Measurements from ENCODE around the gene METTL26. TPM values are rescaled to one million over a fixed set of nuclear protein-coding genes. Genes with fewer than 3 reads are reported as not detected.

The METTL26 gene
- total RNA-seq, 4 donors from 2014 or later = 32.6 to 91.8 (median 86.7) TPM

DNA sequence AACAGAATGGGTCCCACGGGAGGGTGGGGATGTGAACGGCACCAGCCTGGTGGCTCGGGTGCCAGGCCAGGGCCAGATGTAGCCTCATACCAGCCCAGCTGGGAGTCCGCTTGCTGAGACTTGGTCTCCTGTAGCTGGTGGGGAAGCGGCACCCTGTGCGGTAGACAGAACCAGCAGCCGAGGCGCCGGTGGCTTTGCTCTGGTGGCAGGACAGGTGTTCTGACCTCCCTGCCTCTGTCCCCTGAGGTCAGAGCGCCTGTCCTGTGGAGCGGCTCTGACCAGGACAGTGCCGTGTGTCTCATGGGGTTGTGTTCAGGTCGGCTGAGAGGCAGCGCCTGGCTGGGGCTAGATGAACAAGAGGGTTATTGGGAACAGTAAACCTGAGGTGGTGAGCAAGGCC lies 26.1 kb downstream of the METTL26 start:
- Histone ChIP-seq H3K9me3 (no peaks in the 10 kb centered on the region), H3K27ac (peak overlapping the region in 2 of 4 donors; percentile 31 to 43), H3K27me3 (no peaks in the 10 kb centered on the region), H3K36me3 (no peaks in the 10 kb centered on the region), H3K4me1 (peaks cover 0 to 17% (median 11%) of the 10 kb centered on the region in 4 donors), H3K4me3 (no peak overlapping the region)
- no peak for DNase-seq
- in situ Hi-C loops (cut with MboI; ENCODE audit: low pct_ligation_motif_present in 1 of 4, low pct_unique_long_range_greater_than_20kb in 1 of 4, low sequenced_read_pairs in 3 of 4) = loop anchor here in 1 of 4 donors (25.0 kb wide), 1 partner anchor 98 kb away; no protein-coding TSS in a partner anchor
- TF ChIP-seq POLR2A (IDR thresholded peaks at IDR 0.05) (no peak), POLR2AphosphoS5 (IDR thresholded peaks at IDR 0.05) (no peak), EP300 (IDR thresholded peaks at IDR 0.05; ENCODE audit: low read depth) (no peak)
- TF ChIP-seq, protein P1, sequence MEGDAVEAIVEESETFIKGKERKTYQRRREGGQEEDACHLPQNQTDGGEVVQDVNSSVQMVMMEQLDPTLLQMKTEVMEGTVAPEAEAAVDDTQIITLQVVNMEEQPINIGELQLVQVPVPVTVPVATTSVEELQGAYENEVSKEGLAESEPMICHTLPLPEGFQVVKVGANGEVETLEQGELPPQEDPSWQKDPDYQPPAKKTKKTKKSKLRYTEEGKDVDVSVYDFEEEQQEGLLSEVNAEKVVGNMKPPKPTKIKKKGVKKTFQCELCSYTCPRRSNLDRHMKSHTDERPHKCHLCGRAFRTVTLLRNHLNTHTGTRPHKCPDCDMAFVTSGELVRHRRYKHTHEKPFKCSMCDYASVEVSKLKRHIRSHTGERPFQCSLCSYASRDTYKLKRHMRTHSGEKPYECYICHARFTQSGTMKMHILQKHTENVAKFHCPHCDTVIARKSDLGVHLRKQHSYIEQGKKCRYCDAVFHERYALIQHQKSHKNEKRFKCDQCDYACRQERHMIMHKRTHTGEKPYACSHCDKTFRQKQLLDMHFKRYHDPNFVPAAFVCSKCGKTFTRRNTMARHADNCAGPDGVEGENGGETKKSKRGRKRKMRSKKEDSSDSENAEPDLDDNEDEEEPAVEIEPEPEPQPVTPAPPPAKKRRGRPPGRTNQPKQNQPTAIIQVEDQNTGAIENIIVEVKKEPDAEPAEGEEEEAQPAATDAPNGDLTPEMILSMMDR (IDR thresholded peaks at IDR 0.05) = no peak
- intact Hi-C loops (cut with DNase I; ENCODE audit: low total_unique reads) = no loop called here
- 82% methylated on average over 14 of the region's 14 CpGs; no CpG with 5 or more reads in 1 of the 2 donors for WGBS, 2 donors (ENCODE audit: low coverage in 1 of 2)

DNA sequence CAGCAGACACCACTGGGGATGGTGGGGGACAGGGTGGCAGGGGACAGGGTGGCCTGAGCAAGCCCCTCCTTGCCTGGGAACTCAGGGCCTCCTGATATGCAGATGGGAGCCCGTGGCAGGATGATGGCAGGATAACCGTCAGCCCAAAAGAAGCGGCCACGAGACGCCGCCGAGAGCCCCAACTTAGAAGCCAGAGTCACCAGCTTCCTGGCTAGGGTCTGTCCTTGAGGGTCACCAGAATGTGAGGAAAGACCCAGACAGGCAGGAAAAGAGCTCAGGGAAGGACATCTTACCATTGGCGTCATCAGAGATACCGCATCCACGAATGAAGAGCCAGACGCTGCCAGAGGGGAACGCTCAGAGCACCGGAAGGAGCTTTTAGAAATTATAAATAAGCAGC lies 26.8 kb downstream of the METTL26 start:
- no peaks in the 10 kb centered on the region for H3K27me3 ChIP-seq
- no peak overlapping the region for H3K27ac ChIP-seq
- in situ Hi-C loops (cut with MboI; ENCODE audit: low pct_ligation_motif_present in 1 of 4, low pct_unique_long_range_greater_than_20kb in 1 of 4, low sequenced_read_pairs in 3 of 4) = loop anchor here in 1 of 4 donors (25.0 kb wide), 1 partner anchor 97 kb away; no protein-coding TSS in a partner anchor
- H3K9me3 ChIP-seq = no peaks in the 10 kb centered on the region
- H3K4me3 ChIP-seq = no peak overlapping the region
- DNase-seq = no peak
- 95 to 97% methylated on average over 6 to 12 of the region's 13 CpGs for WGBS, 2 donors (ENCODE audit: low coverage in 1 of 2)
- TF ChIP-seq, protein P1 (IDR thresholded peaks at IDR 0.05) = no peak
- TF ChIP-seq POLR2A (IDR thresholded peaks at IDR 0.05) = no peak
- TF ChIP-seq POLR2AphosphoS5 (IDR thresholded peaks at IDR 0.05) = no peak
- no peak for TF ChIP-seq EP300 (IDR thresholded peaks at IDR 0.05; ENCODE audit: low read depth)
- intact Hi-C loops (cut with DNase I; ENCODE audit: low total_unique reads) = no loop called here
- H3K36me3 ChIP-seq = no peaks in the 10 kb centered on the region
- peaks cover 0 to 17% (median 11%) of the 10 kb centered on the region in 4 donors for H3K4me1 ChIP-seq

DNA sequence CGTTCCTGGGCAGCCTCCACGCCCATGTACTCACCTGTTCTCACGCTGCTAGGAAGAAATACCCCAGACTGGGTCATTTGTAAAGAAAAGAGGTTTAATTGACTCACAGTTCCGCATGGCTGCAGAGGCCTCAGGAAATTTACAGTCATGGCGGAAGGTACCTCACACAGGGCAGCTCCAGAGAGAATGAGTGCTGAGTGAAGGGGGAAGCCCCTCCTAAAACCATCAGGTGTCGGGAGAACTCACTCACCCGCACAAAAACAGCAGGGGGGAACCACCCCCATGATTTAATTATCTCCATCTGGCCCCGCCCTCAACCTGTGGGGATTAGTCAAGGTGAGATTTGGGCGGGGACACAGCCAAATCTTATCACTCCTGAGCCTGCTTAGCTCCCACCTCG lies 28.1 kb downstream of the METTL26 start:
- peaks cover 0 to 17% (median 11%) of the 10 kb centered on the region in 4 donors for H3K4me1 ChIP-seq
- no peak overlapping the region for H3K27ac ChIP-seq
- in situ Hi-C loops (cut with MboI; ENCODE audit: low pct_ligation_motif_present in 1 of 4, low pct_unique_long_range_greater_than_20kb in 1 of 4, low sequenced_read_pairs in 3 of 4) (loop anchor here in 1 of 4 donors (25.0 kb wide), 1 partner anchor 96 kb away; no protein-coding TSS in a partner anchor), intact Hi-C loops (cut with DNase I; ENCODE audit: low total_unique reads) (no loop called here)
- DNase-seq = no peak
- 64% methylated on average over 10 of the region's 10 CpGs; no CpG with 5 or more reads in 1 of the 2 donors for WGBS, 2 donors (ENCODE audit: low coverage in 1 of 2)
- H3K27me3 ChIP-seq = no peaks in the 10 kb centered on the region
- no peak overlapping the region for H3K4me3 ChIP-seq
- no peak for TF ChIP-seq EP300 (IDR thresholded peaks at IDR 0.05; ENCODE audit: low read depth)
- TF ChIP-seq POLR2AphosphoS5 (IDR thresholded peaks at IDR 0.05) = no peak
- TF ChIP-seq POLR2A (IDR thresholded peaks at IDR 0.05) = no peak
- TF ChIP-seq, protein P1 (IDR thresholded peaks at IDR 0.05) = no peak
- H3K9me3 ChIP-seq = no peaks in the 10 kb centered on the region
- H3K36me3 ChIP-seq = no peaks in the 10 kb centered on the region

DNA sequence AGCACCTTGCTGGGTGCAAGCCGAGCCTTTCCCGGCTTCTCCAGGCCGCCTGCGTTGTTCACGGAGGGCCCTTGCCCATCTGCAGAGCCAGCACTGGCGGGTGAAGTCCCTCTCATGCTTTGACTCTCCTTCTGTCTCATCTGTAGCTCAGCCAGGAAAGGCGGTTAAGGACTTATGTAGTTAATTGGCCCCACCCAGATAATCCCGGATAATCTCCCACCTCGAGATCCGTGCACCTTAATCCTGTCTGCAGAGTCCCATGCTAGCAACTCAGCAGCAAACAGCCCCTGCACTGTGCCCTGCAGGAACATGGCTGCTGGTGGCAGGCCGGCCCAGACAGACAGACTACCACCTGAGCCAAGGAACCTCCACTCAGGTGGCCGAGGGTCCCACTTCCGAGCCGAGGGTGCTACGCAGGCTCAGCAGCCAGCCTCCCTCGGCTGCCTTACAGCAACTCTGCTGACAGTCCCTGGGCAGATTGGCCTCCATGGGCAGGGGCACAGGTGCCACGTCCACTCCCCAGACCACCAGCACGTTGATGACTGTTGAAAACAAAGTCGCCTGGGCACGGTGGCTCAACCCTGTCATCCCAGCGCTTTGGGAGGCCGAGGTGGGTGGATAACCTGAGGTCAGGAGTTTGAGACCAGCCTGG lies 29.3 kb downstream of the METTL26 start:
- TF ChIP-seq EP300 (IDR thresholded peaks at IDR 0.05; ENCODE audit: low read depth) = no peak
- no peak for TF ChIP-seq POLR2A (IDR thresholded peaks at IDR 0.05)
- TF ChIP-seq, protein P1 (IDR thresholded peaks at IDR 0.05) = no peak
- no peak for TF ChIP-seq POLR2AphosphoS5 (IDR thresholded peaks at IDR 0.05)
- no peak overlapping the region for H3K4me3 ChIP-seq
- H3K36me3 ChIP-seq = no peaks in the 10 kb centered on the region
- 97 to 100% methylated on average over 1 to 20 of the region's 22 CpGs for WGBS, 2 donors (ENCODE audit: low coverage in 1 of 2)
- DNase-seq = no peak
- in situ Hi-C loops (cut with MboI; ENCODE audit: low pct_ligation_motif_present in 1 of 4, low pct_unique_long_range_greater_than_20kb in 1 of 4, low sequenced_read_pairs in 3 of 4) (loop anchor here in 1 of 4 donors (25.0 kb wide), 1 partner anchor 94 kb away; no protein-coding TSS in a partner anchor), intact Hi-C loops (cut with DNase I; ENCODE audit: low total_unique reads) (no loop called here)
- peaks cover 0 to 17% (median 11%) of the 10 kb centered on the region in 4 donors for H3K4me1 ChIP-seq
- no peaks in the 10 kb centered on the region for H3K27me3 ChIP-seq
- H3K27ac ChIP-seq = no peak overlapping the region
- no peaks in the 10 kb centered on the region for H3K9me3 ChIP-seq

All from transverse colon (tissue), 4 donors.